Loucy (cell line): ENCODE measurements around the gene GMEB2.

Source experiments
- H2AFZ ChIP-seq: fragments of 200-600 bp; sonication (generic); 2 replicates; pipeline ENCODE4 v1.6.0; 2016; ENCODE audit warnings: antibody characterized with exemption, mild to moderate bottlenecking, low read length, moderate library complexity
- H3F3A ChIP-seq: fragments of 200-600 bp; 2 replicates; pipeline ENCODE4 v1.6.0; 2016; ENCODE audit warnings: antibody characterized with exemption, low read depth, mild to moderate bottlenecking
- H3K27me3 ChIP-seq: fragments of 200-600 bp; sonication (generic); 2 replicates; pipeline ENCODE4 v1.6.1; 2014; ENCODE audit warnings: low read length, mild to moderate bottlenecking; ENCODE audit not compliant: insufficient read depth, poor library complexity, severe bottlenecking
- H3K36me3 ChIP-seq: fragments of 200-600 bp; sonication (generic); 2 replicates; pipeline ENCODE4 v1.6.1; 2016; ENCODE audit warnings: low read length; ENCODE audit not compliant: insufficient read depth
- H3K4me1 ChIP-seq: fragments of 200-600 bp; sonication (generic); 2 replicates; pipeline ENCODE4 v1.5.1; 2014; ENCODE audit warnings: low read length, mild to moderate bottlenecking; ENCODE audit not compliant: insufficient read depth, poor library complexity, severe bottlenecking
- H3K4me2 ChIP-seq: fragments of 200-600 bp; sonication (generic); 2 replicates; pipeline ENCODE4 v1.6.0; 2014; ENCODE audit warnings: antibody characterized with exemption, low read length, low read depth, mild to moderate bottlenecking; ENCODE audit not compliant: poor library complexity, severe bottlenecking
- H3K4me3 ChIP-seq: fragments of 200-600 bp; sonication (generic); 2 replicates; pipeline ENCODE4 v1.5.1; 2014; ENCODE audit warnings: low read length, mild to moderate bottlenecking, mixed read lengths; ENCODE audit not compliant: poor library complexity, severe bottlenecking
- H3K79me2 ChIP-seq: fragments of 200-600 bp; sonication (generic); 2 replicates; pipeline ENCODE4 v1.6.1; 2014; ENCODE audit warnings: low read length; ENCODE audit not compliant: insufficient read depth
- H3K9ac ChIP-seq: fragments of 200-600 bp; sonication (generic); 2 replicates; pipeline ENCODE4 v1.6.0; 2014; ENCODE audit warnings: mild to moderate bottlenecking, low read depth, low read length, moderate library complexity; ENCODE audit not compliant: poor library complexity, severe bottlenecking
- H3K9me2 ChIP-seq: fragments of 200-600 bp; sonication (generic); replicated peaks from 2 replicates; pipeline ENCODE4 v1.6.1; 2016; ENCODE audit warnings: low read depth, low read length, mixed read lengths
- H3K9me3 ChIP-seq: fragments of 200-600 bp; sonication (generic); 2 replicates; pipeline ENCODE4 v1.6.1; 2014; ENCODE audit warnings: mild to moderate bottlenecking, antibody characterized with exemption, low read length, low read depth; ENCODE audit not compliant: insufficient read depth
- H4K20me1 ChIP-seq: fragments of 200-600 bp; sonication (generic); 2 replicates; pipeline ENCODE4 v1.6.0; 2014; ENCODE audit warnings: antibody characterized with exemption, low read length, mild to moderate bottlenecking; ENCODE audit not compliant: insufficient read depth, poor library complexity, severe bottlenecking
- EZH2phosphoT487 ChIP-seq: fragments of 200-600 bp; IDR thresholded peaks from 2 replicates; pipeline ENCODE4 v1.6.1; 2018; ENCODE audit warnings: antibody characterized with exemption, mild to moderate bottlenecking, moderate library complexity, borderline replicate concordance
- TF ChIP-seq, protein P1 (sequence below): fragments of 200-600 bp; sonication (generic); conservative IDR thresholded peaks from 2 replicates; pipeline ENCODE4 v1.5.1; 2014; ENCODE audit warnings: mild to moderate bottlenecking, antibody characterized with exemption, low read length

GMEB2 gene

DNA sequence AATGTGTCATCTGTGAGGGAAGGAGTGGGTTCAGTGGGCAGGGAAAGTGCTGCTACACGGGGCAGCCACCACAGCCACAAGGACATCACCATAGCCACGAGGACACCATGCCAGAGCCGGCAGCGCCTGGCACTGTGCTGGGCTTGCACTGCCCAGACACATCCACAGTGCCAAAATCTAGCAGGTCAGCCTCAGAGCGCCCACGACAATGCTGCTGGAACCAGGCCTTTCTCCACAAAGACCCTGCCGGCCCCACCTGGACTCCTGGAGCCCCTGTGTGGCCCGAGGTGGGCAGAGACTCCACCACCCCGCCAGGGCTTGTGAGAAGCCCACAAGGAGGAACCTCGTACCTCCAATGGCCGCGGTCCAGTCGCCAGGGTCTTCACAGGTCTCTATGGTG, 34.2 kb downstream of the GMEB2 start:
- no peak overlapping the region for H3K4me3 ChIP-seq
- H3K4me2 ChIP-seq = no peak overlapping the region
- no peak overlapping the region for H3K9ac ChIP-seq
- peaks cover 18% of the 10 kb centered on the region; the same call in 1 of the 2 replicates for H3K36me3 ChIP-seq
- H4K20me1 ChIP-seq = no peaks in the 10 kb centered on the region
- no peaks in the 10 kb centered on the region for H3K4me1 ChIP-seq
- H3K9me3 ChIP-seq = no peaks in the 10 kb centered on the region
- H3F3A ChIP-seq = no peaks in the 10 kb centered on the region
- H3K27me3 ChIP-seq = no peaks in the 10 kb centered on the region
- no peak for TF ChIP-seq EZH2phosphoT487
- TF ChIP-seq, protein P1, sequence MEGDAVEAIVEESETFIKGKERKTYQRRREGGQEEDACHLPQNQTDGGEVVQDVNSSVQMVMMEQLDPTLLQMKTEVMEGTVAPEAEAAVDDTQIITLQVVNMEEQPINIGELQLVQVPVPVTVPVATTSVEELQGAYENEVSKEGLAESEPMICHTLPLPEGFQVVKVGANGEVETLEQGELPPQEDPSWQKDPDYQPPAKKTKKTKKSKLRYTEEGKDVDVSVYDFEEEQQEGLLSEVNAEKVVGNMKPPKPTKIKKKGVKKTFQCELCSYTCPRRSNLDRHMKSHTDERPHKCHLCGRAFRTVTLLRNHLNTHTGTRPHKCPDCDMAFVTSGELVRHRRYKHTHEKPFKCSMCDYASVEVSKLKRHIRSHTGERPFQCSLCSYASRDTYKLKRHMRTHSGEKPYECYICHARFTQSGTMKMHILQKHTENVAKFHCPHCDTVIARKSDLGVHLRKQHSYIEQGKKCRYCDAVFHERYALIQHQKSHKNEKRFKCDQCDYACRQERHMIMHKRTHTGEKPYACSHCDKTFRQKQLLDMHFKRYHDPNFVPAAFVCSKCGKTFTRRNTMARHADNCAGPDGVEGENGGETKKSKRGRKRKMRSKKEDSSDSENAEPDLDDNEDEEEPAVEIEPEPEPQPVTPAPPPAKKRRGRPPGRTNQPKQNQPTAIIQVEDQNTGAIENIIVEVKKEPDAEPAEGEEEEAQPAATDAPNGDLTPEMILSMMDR = no peak
- no peaks in the 10 kb centered on the region for H3K79me2 ChIP-seq
- H3K9me2 ChIP-seq = no peaks in the 10 kb centered on the region
- no peak overlapping the region for H2AFZ ChIP-seq

DNA sequence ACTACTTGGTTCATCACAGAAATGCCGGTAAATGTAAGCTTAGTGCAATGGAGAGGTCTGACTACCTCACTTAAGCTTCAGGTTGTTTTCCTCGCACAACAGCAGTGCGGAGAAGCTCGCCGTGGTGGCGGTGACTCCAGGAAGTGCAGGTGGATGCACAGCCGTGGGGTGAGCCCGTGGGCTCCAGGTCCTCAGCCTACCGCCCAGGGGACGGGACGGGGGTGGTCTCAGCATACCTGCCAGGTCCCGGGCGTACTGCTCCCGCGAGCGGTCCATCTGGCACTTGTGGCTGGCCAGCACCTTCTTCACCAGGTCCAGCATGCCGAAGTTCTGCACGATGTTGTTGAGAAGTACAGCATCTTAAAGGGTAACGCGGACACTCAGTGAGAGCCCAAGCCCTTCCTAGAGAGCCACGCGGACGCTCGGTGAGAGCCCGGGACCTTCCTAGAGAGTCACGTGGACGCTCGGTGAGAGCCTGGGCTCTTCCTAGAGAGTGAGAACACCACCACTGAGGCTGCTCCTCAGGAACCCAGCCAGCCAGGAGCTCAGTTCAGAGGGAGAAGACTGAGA, 35.0 kb downstream of the GMEB2 start:
- Histone ChIP-seq H3K9me3 (no peaks in the 10 kb centered on the region), H4K20me1 (no peaks in the 10 kb centered on the region), H3K4me3 (no peak overlapping the region), H3K4me1 (no peaks in the 10 kb centered on the region), H3K27me3 (no peaks in the 10 kb centered on the region), H3F3A (no peaks in the 10 kb centered on the region), H3K4me2 (no peak overlapping the region), H2AFZ (no peak overlapping the region), H3K9me2 (no peaks in the 10 kb centered on the region), H3K79me2 (no peaks in the 10 kb centered on the region), H3K9ac (no peak overlapping the region), H3K36me3 (peaks cover 13% of the 10 kb centered on the region; the same call in 1 of the 2 replicates)
- TF ChIP-seq, protein P1 = no peak
- no peak for TF ChIP-seq EZH2phosphoT487

DNA sequence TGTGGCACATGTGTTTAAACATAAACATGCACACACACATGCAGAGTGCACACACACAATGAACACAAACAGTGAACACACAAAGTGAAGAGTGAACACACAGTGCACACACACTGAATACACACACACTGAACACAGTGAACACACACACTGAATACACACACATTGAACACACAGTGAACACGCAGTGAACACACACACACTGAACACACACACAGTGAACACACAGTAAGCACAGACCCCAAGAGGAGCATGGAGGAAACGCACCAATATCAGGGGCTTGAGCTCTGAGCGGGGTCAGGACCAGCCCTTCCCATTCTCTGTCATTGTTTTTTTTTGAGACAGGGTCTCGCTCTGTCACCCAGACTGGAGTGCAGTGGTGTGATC, 35.8 kb downstream of the GMEB2 start:
- no peaks in the 10 kb centered on the region for H3K9me3 ChIP-seq
- no peaks in the 10 kb centered on the region for H3K27me3 ChIP-seq
- no peaks in the 10 kb centered on the region for H3K4me1 ChIP-seq
- H3K9ac ChIP-seq = no peak overlapping the region
- H3F3A ChIP-seq = no peaks in the 10 kb centered on the region
- no peak overlapping the region for H3K4me2 ChIP-seq
- H3K9me2 ChIP-seq = no peaks in the 10 kb centered on the region
- no peak overlapping the region for H3K4me3 ChIP-seq
- H2AFZ ChIP-seq = no peak overlapping the region
- H3K36me3 ChIP-seq = peaks cover 13% of the 10 kb centered on the region; the same call in 1 of the 2 replicates
- no peak for TF ChIP-seq EZH2phosphoT487
- TF ChIP-seq, protein P1 = no peak
- no peaks in the 10 kb centered on the region for H3K79me2 ChIP-seq
- H4K20me1 ChIP-seq = no peaks in the 10 kb centered on the region
